GM12878 (cell line): Measurements from ENCODE around the gene MACROD2.

Experiments used
- ATF3 ChIP-seq: IDR thresholded peaks from 2 replicates; pipeline ENCODE4 v1.6.1; 2011; ENCODE audit warnings: low read depth, mild to moderate bottlenecking, low read length, moderate library complexity, borderline replicate concordance; ENCODE audit errors: extremely low read depth
- CBFB ChIP-seq: IDR thresholded peaks from 2 replicates; pipeline ENCODE4 v1.6.1; 2016; ENCODE audit warnings: antibody characterized with exemption, low read depth
- CTCF ChIP-seq, 3 experiments: IDR thresholded peaks in 2 of 3; conservative IDR thresholded peaks in 1 of 3; 2 replicates each; pipeline ENCODE4 v1.5.1; 2011; ENCODE audit warnings: low read depth in 3 of 3, low read length in 3 of 3, mild to moderate bottlenecking in 3 of 3, control low read depth in 2 of 3, moderate library complexity in 2 of 3, inconsistent platforms in 1 of 3, mixed read lengths in 1 of 3; ENCODE audit not compliant: control insufficient read depth in 2 of 3, insufficient read depth in 1 of 3; ENCODE audit errors: extremely low read depth in 1 of 3
- EZH2 ChIP-seq: IDR thresholded peaks from 2 replicates; pipeline ENCODE4 v1.6.1; 2012; ENCODE audit warnings: low read depth, mild to moderate bottlenecking, control low read depth, inconsistent platforms, low read length, borderline replicate concordance; ENCODE audit not compliant: control insufficient read depth
- HDAC6 ChIP-seq: fragments of 200-600 bp; sonication (generic); IDR thresholded peaks from one replicate; pipeline ENCODE4 v1.8.0; 2017; ENCODE audit warnings: antibody characterized with exemption; ENCODE audit not compliant: unreplicated experiment
- MYC ChIP-seq: IDR thresholded peaks from 2 replicates; pipeline ENCODE4 v1.6.1; 2011; ENCODE audit warnings: mild to moderate bottlenecking, low read length, moderate library complexity, inconsistent platforms; ENCODE audit not compliant: insufficient read depth, insufficient replicate concordance, insufficient read length, severe bottlenecking
- PBX3 ChIP-seq: IDR thresholded peaks from 2 replicates; pipeline ENCODE4 v1.6.1; 2011; ENCODE audit warnings: mild to moderate bottlenecking, low read depth, low read length, moderate library complexity; ENCODE audit not compliant: insufficient replicate concordance
- POLR2AphosphoS5 ChIP-seq: IDR thresholded peaks from 2 replicates; pipeline ENCODE4 v1.6.1; 2011; ENCODE audit warnings: mild to moderate bottlenecking, low read length, inconsistent platforms
- RAD21 ChIP-seq: IDR thresholded peaks from 2 replicates; pipeline ENCODE4 v1.6.1; 2011; ENCODE audit warnings: mild to moderate bottlenecking, low read depth, low read length, moderate library complexity; ENCODE audit not compliant: insufficient read depth
- SMC3 ChIP-seq: IDR thresholded peaks from 2 replicates; pipeline ENCODE4 v1.6.1; 2011; ENCODE audit warnings: low read length, improper control_type of control experiment, borderline replicate concordance
- USF2 ChIP-seq: IDR thresholded peaks from 2 replicates; pipeline ENCODE4 v1.6.1; 2011; ENCODE audit warnings: low read depth, low read length, improper control_type of control experiment, borderline replicate concordance
- ZNF207 ChIP-seq: fragments of 450-650 bp; IDR thresholded peaks from 2 replicates; pipeline ENCODE4 v1.6.1; 2014; ENCODE audit warnings: antibody characterized with exemption, mild to moderate bottlenecking, borderline replicate concordance
- ZNF274 ChIP-seq: IDR thresholded peaks from one replicate; pipeline ENCODE4 v1.8.0; 2011; ENCODE audit not compliant: insufficient read length, insufficient read depth

- TF ChIP-seq ATF3 (no peak), ZNF207 (no peak), POLR2AphosphoS5 (no peak), RAD21 (no peak), SMC3 (no peak), MYC (no peak), ZNF274 (no peak), EZH2 (no peak), CTCF (IDR thresholded peaks at IDR 0.05 in 2 of 3, conservative IDR thresholded peaks at IDR 0.05 in 1 of 3; ENCODE audit: control insufficient read depth in 2 of 3, extremely low read depth in 1 of 3, insufficient read depth in 1 of 3, low read depth in 3 of 3, low read length in 3 of 3) (no peak), PBX3 (no peak), USF2 (no peak), CBFB (no peak), HDAC6 (no peak)
Measured at GRCh38 chr20:15227102-15227501, 1231.8 kb downstream of the MACROD2 start.
